Glutamatergic neuron (in vitro differentiated cells): ENCODE measurements around the gene CISH. TPM values are rescaled to one million over a fixed set of nuclear protein-coding genes. Genes with fewer than 3 reads are reported as not detected.

ENCODE experiments used
- DNase-seq: peaks from one replicate; pipeline ENCODE4 v3.0.0; 2022
- H3K27ac Mint-ChIP-seq: one replicate; pipeline ENCODE4 v1.8.0; 2020; ENCODE audit warnings: mild to moderate bottlenecking, mixed read lengths, inconsistent platforms; ENCODE audit not compliant: unreplicated experiment
- H3K27me3 Mint-ChIP-seq: one replicate; pipeline ENCODE4 v1.8.0; 2020; ENCODE audit warnings: mild to moderate bottlenecking, moderate library complexity, mixed read lengths, inconsistent platforms; ENCODE audit not compliant: unreplicated experiment
- H3K36me3 Mint-ChIP-seq: one replicate; pipeline ENCODE4 v1.8.0; 2020; ENCODE audit warnings: mild to moderate bottlenecking, mixed read lengths, inconsistent platforms; ENCODE audit not compliant: unreplicated experiment
- H3K4me1 Mint-ChIP-seq: one replicate; pipeline ENCODE4 v1.8.0; 2020; ENCODE audit warnings: mild to moderate bottlenecking, low read depth, mixed read lengths, inconsistent platforms; ENCODE audit not compliant: unreplicated experiment
- H3K4me3 Mint-ChIP-seq: one replicate; pipeline ENCODE4 v1.8.0; 2020; ENCODE audit warnings: mild to moderate bottlenecking, mixed read lengths, inconsistent platforms; ENCODE audit not compliant: unreplicated experiment
- H3K9me3 Mint-ChIP-seq: one replicate; pipeline ENCODE4 v1.8.0; 2020; ENCODE audit warnings: mild to moderate bottlenecking, moderate library complexity, mixed read lengths, inconsistent platforms; ENCODE audit not compliant: unreplicated experiment
- CTCF ChIP-seq: fragments of 200-600 bp; sonication (generic); IDR thresholded peaks from one replicate; pipeline ENCODE4 v1.5.0; 2021; ENCODE audit not compliant: partially characterized antibody, unreplicated experiment
- total RNA-seq: library from RNA; stranded (reverse); fragmentation: NEBNext Ultra II Directional; extraction: Animal tissue kit (Norgen Biotek cat#: 25700); gene quantifications from one replicate; pipeline ENCODE4 v1.2.1, GENCODE V29; 2021; ENCODE audit not compliant: unreplicated experiment

The CISH gene
- total RNA-seq, 1 donor from 2014 or later: 6.0 TPM

- no peaks in the 10 kb centered on the region for H3K4me1 Mint-ChIP-seq
- no peaks in the 10 kb centered on the region for H3K9me3 Mint-ChIP-seq
- DNase-seq: no peak
- no peak overlapping the region for H3K4me3 Mint-ChIP-seq
- H3K27ac Mint-ChIP-seq: no peak overlapping the region
- no peaks in the 10 kb centered on the region for H3K36me3 Mint-ChIP-seq
- TF ChIP-seq CTCF: no peak
- H3K27me3 Mint-ChIP-seq: peaks cover 2% of the 10 kb centered on the region
Observed at GRCh38 chr3:50600141-50600753, 11.3 kb downstream of the CISH start.

GRCh38 chr3:50599716-50600118, 11.9 kb downstream of the CISH start:
- no peaks in the 10 kb centered on the region for H3K36me3 Mint-ChIP-seq
- no peak overlapping the region for H3K27ac Mint-ChIP-seq
- no peak for TF ChIP-seq CTCF

GRCh38 chr3:50599115-50599715, 12.4 kb downstream of the CISH start:
- Mint-ChIP-seq H3K36me3 (no peaks in the 10 kb centered on the region), H3K27me3 (peaks cover 2% of the 10 kb centered on the region), H3K4me3 (no peak overlapping the region), H3K4me1 (no peaks in the 10 kb centered on the region), H3K9me3 (no peaks in the 10 kb centered on the region), H3K27ac (no peak overlapping the region)
- no peak for TF ChIP-seq CTCF
- no peak for DNase-seq

More at GRCh38 chr3:50599716-50600118, 11.9 kb downstream of the CISH start:
- H3K9me3 Mint-ChIP-seq: no peaks in the 10 kb centered on the region
- H3K4me1 Mint-ChIP-seq: no peaks in the 10 kb centered on the region
- no peak for DNase-seq
- H3K27me3 Mint-ChIP-seq: peaks cover 2% of the 10 kb centered on the region
- no peak overlapping the region for H3K4me3 Mint-ChIP-seq

- H3K36me3 Mint-ChIP-seq: no peaks in the 10 kb centered on the region
Observed at GRCh38 chr3:50594253-50594785, 17.3 kb downstream of the CISH start.

More at GRCh38 chr3:50594253-50594785, 17.3 kb downstream of the CISH start:
- TF ChIP-seq CTCF: no peak
- peaks cover 2% of the 10 kb centered on the region for H3K9me3 Mint-ChIP-seq
- peaks cover 3% of the 10 kb centered on the region for H3K27me3 Mint-ChIP-seq
- no peak for DNase-seq
- H3K4me3 Mint-ChIP-seq: no peak overlapping the region
- no peak overlapping the region for H3K27ac Mint-ChIP-seq
- peaks cover 3% of the 10 kb centered on the region for H3K4me1 Mint-ChIP-seq
